ENCODE data around the gene ATP1B3.
"Not testable (repeated sequence)": the region's sequence is repeated elsewhere in the genome, so short reads cannot be mapped to it uniquely, and the experiment has no call there.

ATP1B3 gene

GRCh38 chr3:141949972-141950371, 73.5 kb downstream of the ATP1B3 start:
- DNase-seq = no peak

- no peak for DNase-seq
Observed at GRCh38 chr3:141950572-141951493, 74.4 kb downstream of the ATP1B3 start.

GRCh38 chr3:141952611-141953010, 76.2 kb downstream of the ATP1B3 start:
- no peak for DNase-seq

GRCh38 chr3:141955175-141955574, 78.7 kb downstream of the ATP1B3 start:
- no peak for DNase-seq

GRCh38 chr3:141959589-141960554, 83.4 kb downstream of the ATP1B3 start:
- no peak for DNase-seq

- no peak for DNase-seq
Observed at GRCh38 chr3:141960731-141961130, 84.3 kb downstream of the ATP1B3 start.

- no peak for DNase-seq
Observed at GRCh38 chr3:141963301-141963700, 86.9 kb downstream of the ATP1B3 start.

- DNase-seq = no peak
Observed at GRCh38 chr3:141965471-141965870, 89.0 kb downstream of the ATP1B3 start.

- no peak for DNase-seq
Observed at GRCh38 chr3:141969711-141970110, 93.3 kb downstream of the ATP1B3 start.

GRCh38 chr3:141971571-141971970, 95.1 kb downstream of the ATP1B3 start:
- DNase-seq = no peak

GRCh38 chr3:141972399-141972798, 96.0 kb downstream of the ATP1B3 start:
- DNase-seq = no peak

GRCh38 chr3:141974777-141975176, 98.3 kb downstream of the ATP1B3 start:
- DNase-seq = not testable (repeated sequence)

Measured in stimulated activated CD4-positive, alpha-beta T cell treated with anti-CD3 and anti-CD28 coated beads, Interleukin-4, amount 100 ng/mL, for 4 hours (primary cell).